ENCODE data around the gene BFSP1. TPM values are rescaled to one million over a fixed set of nuclear protein-coding genes. Genes with fewer than 3 reads are reported as not detected.

The BFSP1 gene
- total RNA-seq, 2 donors from 2014 or later, result 9.4 to 12.0 TPM

- Histone ChIP-seq H3K27ac (ENCODE audit: low read depth, low read length) (no peak overlapping the region), H3K36me3 (ENCODE audit: control insufficient read depth, insufficient read depth, low read length) (no peaks in the 10 kb centered on the region), H3K9ac (ENCODE audit: extremely low read depth, low read length, poor library complexity, severe bottlenecking) (no peak overlapping the region), H3K9me3 (ENCODE audit: control insufficient read depth, low read length) (no peaks in the 10 kb centered on the region), H3K27me3 (ENCODE audit: control insufficient read depth, insufficient read depth, low read length, poor library complexity, severe bottlenecking) (no peaks in the 10 kb centered on the region), H3K4me1 (ENCODE audit: control insufficient read depth, insufficient read depth, low read length) (no peaks in the 10 kb centered on the region), H3K4me3 (ENCODE audit: low read length) (no peak overlapping the region)
- no peak for TF ChIP-seq CTCF (conservative IDR thresholded peaks at IDR 0.05)
- Mint-ChIP-seq H3K36me3 (ENCODE audit: low read depth) (peaks cover 18% of the 10 kb centered on the region), H3K4me1 (no peaks in the 10 kb centered on the region), H3K27me3 (ENCODE audit: insufficient read depth) (no peaks in the 10 kb centered on the region), H3K4me3 (no peak overlapping the region), H3K27ac (no peak overlapping the region), H3K9me3 (peaks cover 3% of the 10 kb centered on the region)
- no peak for DNase-seq
- 86 to 100% methylated on average over 3 to 11 of the region's 11 CpGs for WGBS, 2 experiments (ENCODE audit: insufficient coverage in 1 of 2, insufficient read length in 1 of 2)
Measured at GRCh38 chr20:17491041-17491440, 40.1 kb downstream of the BFSP1 start.

- H3K27me3 Mint-ChIP-seq (ENCODE audit: insufficient read depth), result no peaks in the 10 kb centered on the region
- H3K4me1 ChIP-seq (ENCODE audit: control insufficient read depth, insufficient read depth, low read length), result no peaks in the 10 kb centered on the region
- H3K9ac ChIP-seq (ENCODE audit: extremely low read depth, low read length, poor library complexity, severe bottlenecking), result no peak overlapping the region
- H3K4me3 ChIP-seq (ENCODE audit: low read length), result no peak overlapping the region
- no peaks in the 10 kb centered on the region for H3K4me1 Mint-ChIP-seq
- TF ChIP-seq CTCF (conservative IDR thresholded peaks at IDR 0.05), result no peak
- WGBS, 2 experiments (ENCODE audit: insufficient coverage in 1 of 2, insufficient read length in 1 of 2), result 92 to 100% methylated on average over 2 to 7 of the region's 7 CpGs
- no peak overlapping the region for H3K27ac ChIP-seq (ENCODE audit: low read depth, low read length)
- H3K36me3 Mint-ChIP-seq (ENCODE audit: low read depth), result peaks cover 18% of the 10 kb centered on the region
- peaks cover 3% of the 10 kb centered on the region for H3K9me3 Mint-ChIP-seq
- no peaks in the 10 kb centered on the region for H3K36me3 ChIP-seq (ENCODE audit: control insufficient read depth, insufficient read depth, low read length)
- no peak for DNase-seq
- H3K4me3 Mint-ChIP-seq, result no peak overlapping the region
- no peak overlapping the region for H3K27ac Mint-ChIP-seq
- H3K27me3 ChIP-seq (ENCODE audit: control insufficient read depth, insufficient read depth, low read length, poor library complexity, severe bottlenecking), result no peaks in the 10 kb centered on the region
- H3K9me3 ChIP-seq (ENCODE audit: control insufficient read depth, low read length), result no peaks in the 10 kb centered on the region
Measured at GRCh38 chr20:17490501-17490900, 40.7 kb downstream of the BFSP1 start.

GRCh38 chr20:17488916-17489600, 42.1 kb downstream of the BFSP1 start:
- no peaks in the 10 kb centered on the region for H3K9me3 ChIP-seq (ENCODE audit: control insufficient read depth, low read length)
- TF ChIP-seq CTCF (conservative IDR thresholded peaks at IDR 0.05), result no peak
- H3K36me3 ChIP-seq (ENCODE audit: control insufficient read depth, insufficient read depth, low read length), result no peaks in the 10 kb centered on the region
- Mint-ChIP-seq H3K4me3 (no peak overlapping the region), H3K27ac (no peak overlapping the region), H3K27me3 (ENCODE audit: insufficient read depth) (no peaks in the 10 kb centered on the region), H3K9me3 (peaks cover 3% of the 10 kb centered on the region), H3K4me1 (no peaks in the 10 kb centered on the region), H3K36me3 (ENCODE audit: low read depth) (peaks cover 12% of the 10 kb centered on the region)
- H3K27me3 ChIP-seq (ENCODE audit: control insufficient read depth, insufficient read depth, low read length, poor library complexity, severe bottlenecking), result no peaks in the 10 kb centered on the region
- 94 to 95% methylated on average over 3 to 8 of the region's 9 CpGs for WGBS, 2 experiments (ENCODE audit: insufficient coverage in 1 of 2, insufficient read length in 1 of 2)
- no peak overlapping the region for H3K27ac ChIP-seq (ENCODE audit: low read depth, low read length)
- no peak overlapping the region for H3K4me3 ChIP-seq (ENCODE audit: low read length)
- no peaks in the 10 kb centered on the region for H3K4me1 ChIP-seq (ENCODE audit: control insufficient read depth, insufficient read depth, low read length)
- H3K9ac ChIP-seq (ENCODE audit: extremely low read depth, low read length, poor library complexity, severe bottlenecking), result no peak overlapping the region
- DNase-seq, result peak; percentile 36

All from endodermal cell (in vitro differentiated cells).